NCI-H1694 (cell line): ENCODE measurements around the gene CASP12.

Experiments used
- DNase-seq: peaks from one replicate; lab custom pipeline; 2025; lab: John Stamatoyannopoulos, UW

The CASP12 gene

GRCh38 chr11:104837969-104838639 lies 60.2 kb downstream of the CASP12 start:
- DNase-seq = no peak

DNA sequence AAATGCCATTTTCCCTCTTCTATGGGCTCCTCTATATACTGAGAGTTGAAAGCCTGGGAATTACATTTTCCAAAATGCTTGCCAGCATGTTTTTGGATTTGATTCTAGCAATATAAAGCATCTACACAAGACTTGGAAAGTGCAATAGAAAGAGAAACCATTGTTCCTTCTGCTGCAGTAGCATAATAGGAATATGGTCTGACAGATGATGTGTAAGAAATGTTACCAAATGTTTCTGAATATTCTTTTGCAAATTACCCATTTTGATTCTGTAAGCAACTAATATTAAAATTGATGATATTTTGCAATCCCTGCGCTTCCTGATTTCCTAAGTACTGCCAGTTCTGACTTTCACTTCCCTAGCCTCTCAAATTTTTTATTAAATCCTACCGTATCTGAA lies 61.6 kb downstream of the CASP12 start:
- DNase-seq = no peak
